ENCODE results near the gene BTAF1.

Gene BTAF1

DNA sequence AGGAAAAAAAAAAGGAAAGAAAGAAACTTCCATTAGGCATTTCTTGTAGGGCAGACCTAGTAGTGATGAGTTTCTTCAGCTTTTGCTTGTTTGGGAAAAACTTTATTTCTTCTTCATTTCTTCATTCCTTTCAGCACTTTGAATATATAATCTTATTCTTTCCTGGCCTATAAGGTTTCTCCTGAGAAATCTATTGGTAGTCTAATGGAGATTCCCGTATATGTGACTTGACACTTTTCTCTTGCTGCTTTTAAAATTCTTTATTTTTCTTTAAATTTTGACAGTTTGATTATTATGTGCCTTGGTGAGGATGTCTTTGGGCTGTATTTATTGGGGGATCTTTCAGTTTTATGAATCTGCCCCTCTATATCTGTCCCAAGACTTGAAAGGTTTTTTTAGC is 3.9 kb upstream of the BTAF1 start:
- no peak overlapping the region for H3K4me3 ChIP-seq (ENCODE audit: low read depth, low read length)
- POLR2A ChIA-PET: no interaction called here
- TF ChIP-seq CTCF (IDR thresholded peaks at IDR 0.05; ENCODE audit: insufficient read depth, low read length, missing control alignments): no peak
- CTCF ChIA-PET: interaction anchor here (1.0 kb wide), 1 partner anchor 621 kb away, joined by 3 read pairs; no protein-coding TSS in a partner anchor
- no peak for DNase-seq (ENCODE audit: low read depth, low spot score)

DNA sequence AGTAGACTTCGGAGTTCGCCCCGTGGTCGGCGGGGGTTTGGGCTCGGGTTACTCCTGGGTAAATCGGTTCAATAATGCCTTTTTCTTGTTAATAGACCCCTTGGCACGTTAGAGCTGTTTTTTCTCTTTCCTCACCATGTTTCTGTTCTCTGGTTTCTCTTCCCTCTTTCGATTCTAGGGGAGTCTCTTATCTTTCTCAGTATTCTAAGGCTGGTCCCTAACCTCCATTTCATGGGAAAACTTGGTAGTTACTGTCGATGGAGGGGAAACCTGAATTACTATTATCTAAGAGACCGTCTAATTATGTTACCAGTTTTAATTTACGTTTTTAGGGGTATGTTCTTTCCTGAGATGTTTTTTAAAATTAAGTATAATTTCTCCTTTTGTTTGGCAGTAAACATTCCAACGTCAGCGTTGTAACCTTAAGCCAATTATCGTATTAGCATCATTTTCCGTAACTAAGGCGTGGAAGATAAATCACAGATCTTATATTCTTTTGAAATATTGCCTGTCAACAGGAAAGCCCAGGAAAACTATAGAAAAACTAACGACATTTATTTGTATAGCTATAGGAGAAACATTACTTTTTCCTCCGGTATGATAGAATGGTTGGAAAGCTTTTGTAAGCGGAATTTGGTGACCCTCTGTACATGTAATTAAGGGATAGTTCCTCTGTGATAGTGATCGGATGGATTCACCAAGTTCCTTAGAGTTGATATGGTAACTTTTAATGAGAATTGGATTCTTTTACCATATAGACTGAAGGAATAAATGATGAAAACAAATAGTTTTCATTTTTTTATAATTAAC is 847 bp downstream of the BTAF1 start:
- H3K4me3 ChIP-seq (ENCODE audit: low read depth, low read length): peak overlapping the region; percentile 89
- ChIA-PET POLR2A (interaction anchor here (0.9 to 1.6 kb wide), 3 partner anchors 10 to 126 kb away, joined by 3 to 5 read pairs (median 4); partner anchors contain the start of genes FGFBP3 and TNKS2), CTCF (interaction anchor here (0.6 to 6.0 kb wide), 4 partner anchors 11 to 372 kb away, joined by 3 to 38 read pairs (median 4); no protein-coding TSS in a partner anchor)
- no peak for DNase-seq (ENCODE audit: low read depth, low spot score)
- TF ChIP-seq CTCF (IDR thresholded peaks at IDR 0.05; ENCODE audit: insufficient read depth, low read length, missing control alignments): no peak

GRCh38 chr10:91925022-91925320 is 1.4 kb downstream of the BTAF1 start:
- H3K4me3 ChIP-seq (ENCODE audit: low read depth, low read length): peak overlapping the region; percentile 89
- TF ChIP-seq CTCF (IDR thresholded peaks at IDR 0.05; ENCODE audit: insufficient read depth, low read length, missing control alignments): no peak
- ChIA-PET CTCF (interaction anchor here (0.6 to 6.0 kb wide), 3 partner anchors 12 to 509 kb away, joined by 3 to 38 read pairs (median 4); no protein-coding TSS in a partner anchor), POLR2A (no interaction called here)
- no peak for DNase-seq (ENCODE audit: low read depth, low spot score)

DNA sequence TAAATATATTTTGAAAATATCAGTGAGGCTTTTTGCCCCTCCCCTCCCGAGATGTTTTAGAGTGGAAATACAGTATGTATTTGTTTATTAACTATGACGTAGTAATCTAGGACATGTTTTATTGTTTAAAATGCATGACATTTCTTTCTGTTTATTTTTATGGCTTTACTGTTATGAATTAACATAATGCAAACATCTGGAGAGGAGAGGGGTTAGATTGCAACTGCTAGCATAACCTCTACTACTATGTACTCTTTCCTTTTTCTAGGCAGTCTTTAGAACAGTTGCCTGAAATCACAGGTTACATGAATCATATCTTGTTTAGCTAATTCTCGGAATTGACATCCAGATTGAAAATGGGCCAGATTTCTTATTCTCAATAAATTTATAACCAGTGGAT is 7.4 kb downstream of the BTAF1 start:
- POLR2A ChIA-PET: no interaction called here

DNA sequence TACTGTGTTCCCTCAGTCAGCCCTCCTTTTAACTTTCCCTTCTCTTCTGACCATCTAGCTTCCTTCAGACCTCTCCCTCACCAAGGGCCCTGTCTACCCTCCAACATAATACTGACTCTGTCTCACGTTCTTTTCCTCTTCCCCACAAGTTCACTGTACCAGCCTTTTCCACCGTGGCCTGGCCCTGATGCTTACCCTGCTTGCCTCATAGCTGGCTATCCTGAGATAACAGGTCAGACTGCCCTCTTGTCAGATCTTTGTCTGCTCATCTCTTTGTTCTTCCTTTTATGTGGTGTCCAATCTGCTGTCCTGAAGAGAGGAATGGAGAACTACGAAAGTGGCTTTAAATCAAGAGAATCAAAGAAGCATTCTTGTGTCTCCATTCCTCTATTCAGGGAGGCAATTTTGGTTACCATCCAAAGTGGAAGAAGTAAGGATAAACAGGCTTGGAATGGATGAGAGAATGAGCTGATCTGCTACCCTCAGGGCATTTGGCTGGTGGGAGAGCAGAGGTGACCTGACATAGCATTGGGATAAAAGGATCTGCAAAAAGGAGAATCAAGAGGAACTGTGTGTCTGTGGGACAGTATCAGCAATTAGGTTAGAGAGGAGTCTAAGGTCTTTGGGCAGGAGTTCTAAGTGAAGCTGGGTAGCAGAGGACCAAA is 8.1 kb downstream of the BTAF1 start:
- ChIA-PET CTCF (interaction anchor here (1.8 kb wide), 1 partner anchor 19 kb away, joined by 5 read pairs; no protein-coding TSS in a partner anchor), POLR2A (no interaction called here)
- DNase-seq (ENCODE audit: low read depth, low spot score): no peak
- no peak for TF ChIP-seq CTCF (IDR thresholded peaks at IDR 0.05; ENCODE audit: insufficient read depth, low read length, missing control alignments)
- no peak overlapping the region for H3K4me3 ChIP-seq (ENCODE audit: low read depth, low read length)

More for the DNA sequence above, 7.4 kb downstream of the BTAF1 start:
- no peak overlapping the region for H3K4me3 ChIP-seq (ENCODE audit: low read depth, low read length)
- TF ChIP-seq CTCF (IDR thresholded peaks at IDR 0.05; ENCODE audit: insufficient read depth, low read length, missing control alignments): no peak
- DNase-seq (ENCODE audit: low read depth, low spot score): no peak
- CTCF ChIA-PET: interaction anchor here (1.8 kb wide), 1 partner anchor 18 kb away, joined by 5 read pairs; no protein-coding TSS in a partner anchor

DNA sequence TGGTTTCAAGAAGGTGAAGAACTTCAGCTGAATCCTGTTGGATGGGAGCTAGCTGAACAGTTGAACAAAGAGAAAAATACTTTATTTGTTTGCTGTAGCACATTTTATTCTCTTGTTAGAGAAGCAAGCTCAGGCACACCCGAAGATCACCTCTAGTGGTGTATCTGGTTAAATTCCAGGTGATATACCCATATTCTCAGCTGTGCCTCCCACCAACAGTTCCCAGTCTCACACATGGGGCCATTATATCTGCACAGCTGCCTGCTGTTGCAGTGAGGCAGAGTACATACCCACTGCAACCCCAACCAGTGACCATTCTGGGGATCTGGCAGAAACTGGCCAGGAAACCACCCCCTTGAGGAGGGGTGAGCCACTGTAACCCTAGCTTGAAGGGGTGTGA is 9.2 kb downstream of the BTAF1 start:
- ChIA-PET CTCF (interaction anchor here (1.8 kb wide), 1 partner anchor 20 kb away, joined by 5 read pairs; no protein-coding TSS in a partner anchor), POLR2A (no interaction called here)
- TF ChIP-seq CTCF (IDR thresholded peaks at IDR 0.05; ENCODE audit: insufficient read depth, low read length, missing control alignments): no peak
- DNase-seq (ENCODE audit: low read depth, low spot score): no peak
- H3K4me3 ChIP-seq (ENCODE audit: low read depth, low read length): no peak overlapping the region
